Suprapubic skin (tissue), 4 donors: ENCODE measurements around the gene ST3GAL4. TPM values are rescaled to one million over a fixed set of nuclear protein-coding genes. Genes with fewer than 3 reads are reported as not detected.

ENCODE experiments used
- DNase-seq, 2 donors: peaks; one replicate each; pipeline ENCODE4 v3.0.0-alpha.2; 2019; ENCODE audit warnings: low spot score in 2 of 2
- H3K27ac ChIP-seq: fragments of 200-600 bp; sonication (generic); one replicate; pipeline ENCODE4 v1.5.1; 2019
- H3K27me3 ChIP-seq: fragments of 200-600 bp; sonication (generic); one replicate; pipeline ENCODE4 v1.5.1; 2019
- H3K36me3 ChIP-seq: fragments of 200-600 bp; sonication (generic); one replicate; pipeline ENCODE4 v1.5.1; 2019
- H3K4me1 ChIP-seq: fragments of 200-600 bp; sonication (generic); one replicate; pipeline ENCODE4 v1.5.1; 2019
- H3K4me3 ChIP-seq: fragments of 200-600 bp; sonication (generic); one replicate; pipeline ENCODE4 v1.5.1; 2019; ENCODE audit warnings: mild to moderate bottlenecking
- H3K9me3 ChIP-seq: fragments of 200-600 bp; sonication (generic); one replicate; pipeline ENCODE4 v1.5.1; 2019
- CTCF ChIP-seq, 2 donors: fragments of 200-600 bp in 1 of 2; fragments of 450-650 bp in 1 of 2; sonication (generic) in 1 of 2; IDR thresholded peaks; one replicate each; pipeline ENCODE4 v1.5.1; 2016 to 2019; ENCODE audit warnings: antibody characterized with exemption in 2 of 2, mild to moderate bottlenecking in 1 of 2, moderate library complexity in 1 of 2
- EP300 ChIP-seq: sonication (generic); formaldehyde crosslinking; IDR thresholded peaks from one replicate; pipeline ENCODE4 v1.6.1; 2017; ENCODE audit warnings: antibody characterized with exemption
- POLR2A ChIP-seq, 2 donors: fragments of 450-650 bp; IDR thresholded peaks; one replicate each; pipeline ENCODE4 v1.6.1; 2017; ENCODE audit warnings: antibody characterized with exemption in 2 of 2, mild to moderate bottlenecking in 2 of 2, moderate library complexity in 2 of 2
- POLR2AphosphoS5 ChIP-seq, 3 donors: sonication (generic); formaldehyde crosslinking; IDR thresholded peaks; one replicate each; pipeline ENCODE4 v1.6.1; 2017; ENCODE audit warnings: antibody characterized with exemption in 3 of 3
- WGBS: methylation state at CpG from one replicate; pipeline ENCODE4 v1.1.5; 2018; 5-methylcytosine and 5-hydroxymethylcytosine counted together
- total RNA-seq, 4 donors: library from RNA; depleted of rRNA; stranded (reverse); fragments of >200 nt; gene quantifications; one replicate each; pipeline ENCODE4 v1.1.0, GENCODE V29; 2016

Gene ST3GAL4
- total RNA-seq, 4 donors from 2014 or later = 23.6 to 30.9 (median 26.9) TPM

GRCh38 chr11:126457817-126458216 lies 102.3 kb downstream of the ST3GAL4 start:
- no peak overlapping the region for H3K27ac ChIP-seq
- no peak for DNase-seq
- WGBS = 91% methylated on average over 8 of the region's 8 CpGs
- H3K4me3 ChIP-seq = no peak overlapping the region
- peaks cover 15% of the 10 kb centered on the region for H3K4me1 ChIP-seq
- peaks cover 3% of the 10 kb centered on the region for H3K27me3 ChIP-seq
- no peaks in the 10 kb centered on the region for H3K9me3 ChIP-seq
- H3K36me3 ChIP-seq = no peaks in the 10 kb centered on the region
- TF ChIP-seq POLR2AphosphoS5 (IDR thresholded peaks at IDR 0.05) (no peak), EP300 (no peak), POLR2A (IDR thresholded peaks at IDR 0.05) (no peak), CTCF (IDR thresholded peaks at IDR 0.05) (no peak)

- H3K27me3 ChIP-seq = peaks cover 3% of the 10 kb centered on the region
- no peaks in the 10 kb centered on the region for H3K9me3 ChIP-seq
- H3K4me1 ChIP-seq = peaks cover 8% of the 10 kb centered on the region
- 51% methylated on average over 10 of the region's 10 CpGs for WGBS
- no peak overlapping the region for H3K27ac ChIP-seq
- TF ChIP-seq EP300 = no peak
- no peak for TF ChIP-seq POLR2AphosphoS5 (IDR thresholded peaks at IDR 0.05)
- no peak for TF ChIP-seq CTCF (IDR thresholded peaks at IDR 0.05)
- no peak for TF ChIP-seq POLR2A (IDR thresholded peaks at IDR 0.05)
- no peak for DNase-seq
- H3K4me3 ChIP-seq = no peak overlapping the region
- no peaks in the 10 kb centered on the region for H3K36me3 ChIP-seq
These were observed 104.3 kb downstream of the ST3GAL4 start for GRCh38 chr11:126459691-126460281.

- H3K4me3 ChIP-seq = no peak overlapping the region
- no peak for DNase-seq
- H3K27ac ChIP-seq = no peak overlapping the region
- H3K4me1 ChIP-seq = peaks cover 16% of the 10 kb centered on the region
- TF ChIP-seq EP300 (no peak), CTCF (IDR thresholded peaks at IDR 0.05) (no peak), POLR2AphosphoS5 (IDR thresholded peaks at IDR 0.05) (no peak), POLR2A (IDR thresholded peaks at IDR 0.05) (no peak)
- H3K36me3 ChIP-seq = no peaks in the 10 kb centered on the region
- H3K27me3 ChIP-seq = peaks cover 3% of the 10 kb centered on the region
- 72% methylated on average over 13 of the region's 15 CpGs for WGBS
- no peaks in the 10 kb centered on the region for H3K9me3 ChIP-seq
These were observed 105.1 kb downstream of the ST3GAL4 start for GRCh38 chr11:126460417-126461095.

- 100% methylated on average over 1 of the region's 8 CpGs for WGBS
- Histone ChIP-seq H3K9me3 (no peaks in the 10 kb centered on the region), H3K27ac (no peak overlapping the region), H3K27me3 (peaks cover 3% of the 10 kb centered on the region), H3K4me3 (no peak overlapping the region), H3K4me1 (peaks cover 21% of the 10 kb centered on the region), H3K36me3 (no peaks in the 10 kb centered on the region)
- no peak for DNase-seq
- no peak for TF ChIP-seq POLR2A (IDR thresholded peaks at IDR 0.05)
- TF ChIP-seq CTCF (IDR thresholded peaks at IDR 0.05) = no peak
- no peak for TF ChIP-seq POLR2AphosphoS5 (IDR thresholded peaks at IDR 0.05)
- no peak for TF ChIP-seq EP300
These were observed 105.6 kb downstream of the ST3GAL4 start for GRCh38 chr11:126461096-126461440.

GRCh38 chr11:126461996-126462395 lies 106.5 kb downstream of the ST3GAL4 start:
- H3K9me3 ChIP-seq = no peaks in the 10 kb centered on the region
- TF ChIP-seq POLR2AphosphoS5 (IDR thresholded peaks at IDR 0.05) (no peak), POLR2A (IDR thresholded peaks at IDR 0.05) (no peak), EP300 (no peak), CTCF (IDR thresholded peaks at IDR 0.05) (no peak)
- no peaks in the 10 kb centered on the region for H3K36me3 ChIP-seq
- WGBS = 92% methylated on average over 3 of the region's 6 CpGs
- H3K27me3 ChIP-seq = peaks cover 3% of the 10 kb centered on the region
- H3K4me1 ChIP-seq = peaks cover 28% of the 10 kb centered on the region
- no peak overlapping the region for H3K27ac ChIP-seq
- no peak for DNase-seq
- no peak overlapping the region for H3K4me3 ChIP-seq
